ENCODE results near the gene COL9A3. TPM values are rescaled to one million over a fixed set of nuclear protein-coding genes. Genes with fewer than 3 reads are reported as not detected.

The COL9A3 gene
- total and polyA plus RNA-seq, 4 donors, result 0.13 to 6.5 (median 1.1) TPM

DNA sequence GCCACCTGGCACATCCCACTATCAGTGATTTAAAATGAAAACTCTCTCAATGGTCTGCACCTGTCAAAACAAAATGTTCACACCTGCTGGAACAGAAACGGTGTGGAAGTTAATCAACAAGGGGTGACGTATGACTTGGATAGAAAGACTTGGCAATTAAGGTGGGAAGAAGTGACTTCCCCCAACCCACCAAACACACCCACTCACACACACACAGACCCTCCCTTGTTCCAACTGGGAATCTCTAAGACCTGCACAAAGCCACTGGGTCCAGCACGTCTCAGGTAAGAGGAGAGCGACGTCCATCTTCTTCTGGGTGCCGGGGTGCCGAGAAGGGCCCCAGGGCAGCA is 69.8 kb downstream of the COL9A3 start:
- no peak overlapping the region for H3K27ac ChIP-seq (ENCODE audit: low read depth in 1 of 2, low read length in 2 of 2)
- peaks cover 0 to 8% of the 10 kb centered on the region in 2 donors for H3K36me3 ChIP-seq (ENCODE audit: control insufficient read depth in 1 of 2, insufficient read depth in 2 of 2, low read length in 1 of 2)
- WGBS, 2 donors, result 76% methylated on average over 7 of the region's 7 CpGs
- H3K4me1 ChIP-seq (ENCODE audit: control insufficient read depth in 1 of 2, insufficient read depth in 2 of 2, low read length in 2 of 2), result no peaks in the 10 kb centered on the region
- no peak for DNase-seq
- no peak overlapping the region for H3K4me3 ChIP-seq (ENCODE audit: low read length in 2 of 2)
- ATAC-seq (ENCODE audit: low FRiP score), result no peak
- H3K9me3 ChIP-seq (ENCODE audit: control insufficient read depth, low read length), result no peaks in the 10 kb centered on the region
- H3K27me3 ChIP-seq (ENCODE audit: control insufficient read depth in 1 of 2, insufficient read depth in 2 of 2, low read length in 1 of 2), result no peaks in the 10 kb centered on the region
- intact Hi-C loops (cut with DNase I), result no loop called here

DNA sequence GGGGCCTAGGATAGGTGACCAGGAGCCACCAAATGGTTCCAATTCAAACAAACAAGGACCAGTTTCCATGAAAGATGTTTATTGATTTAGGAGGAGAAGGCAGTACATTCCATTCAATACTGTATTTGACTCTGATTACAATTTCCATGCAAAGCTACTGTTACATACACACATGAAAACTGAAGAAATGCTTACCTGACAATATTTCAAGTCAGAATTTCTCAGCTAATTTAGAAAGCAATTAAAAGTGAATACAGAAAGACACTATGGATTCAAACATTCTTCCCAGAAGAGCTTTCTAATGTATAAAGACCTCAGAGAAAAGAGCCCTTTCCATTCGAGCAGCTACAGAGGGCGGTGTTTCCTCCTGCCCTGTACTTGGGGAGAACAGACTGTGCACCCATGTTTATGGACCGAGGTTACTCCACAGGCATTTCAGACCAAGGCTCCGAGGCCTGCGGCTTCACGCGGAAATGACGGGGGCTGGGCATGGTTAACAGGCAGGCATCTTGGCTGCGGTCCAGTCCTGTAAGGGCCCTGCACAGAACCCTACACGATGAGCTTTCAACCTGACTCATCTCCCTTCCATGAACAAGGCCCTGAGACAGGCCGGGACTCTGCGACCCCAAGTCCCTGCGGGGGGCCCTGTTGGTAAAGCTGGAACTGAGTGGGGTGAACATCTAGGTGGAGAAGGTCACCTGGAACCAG is 70.5 kb downstream of the COL9A3 start:
- no peaks in the 10 kb centered on the region for H3K9me3 ChIP-seq (ENCODE audit: control insufficient read depth, low read length)
- ATAC-seq (ENCODE audit: low FRiP score) (no peak), DNase-seq (no peak)
- no peak overlapping the region for H3K4me3 ChIP-seq (ENCODE audit: low read length in 2 of 2)
- intact Hi-C loops (cut with DNase I), result no loop called here
- WGBS, 2 donors, result 38 to 42% methylated on average over 13 of the region's 13 CpGs
- peaks cover 0 to 8% of the 10 kb centered on the region in 2 donors for H3K36me3 ChIP-seq (ENCODE audit: control insufficient read depth in 1 of 2, insufficient read depth in 2 of 2, low read length in 1 of 2)
- no peak overlapping the region for H3K27ac ChIP-seq (ENCODE audit: low read depth in 1 of 2, low read length in 2 of 2)
- no peaks in the 10 kb centered on the region for H3K27me3 ChIP-seq (ENCODE audit: control insufficient read depth in 1 of 2, insufficient read depth in 2 of 2, low read length in 1 of 2)
- no peaks in the 10 kb centered on the region for H3K4me1 ChIP-seq (ENCODE audit: control insufficient read depth in 1 of 2, insufficient read depth in 2 of 2, low read length in 2 of 2)

DNA sequence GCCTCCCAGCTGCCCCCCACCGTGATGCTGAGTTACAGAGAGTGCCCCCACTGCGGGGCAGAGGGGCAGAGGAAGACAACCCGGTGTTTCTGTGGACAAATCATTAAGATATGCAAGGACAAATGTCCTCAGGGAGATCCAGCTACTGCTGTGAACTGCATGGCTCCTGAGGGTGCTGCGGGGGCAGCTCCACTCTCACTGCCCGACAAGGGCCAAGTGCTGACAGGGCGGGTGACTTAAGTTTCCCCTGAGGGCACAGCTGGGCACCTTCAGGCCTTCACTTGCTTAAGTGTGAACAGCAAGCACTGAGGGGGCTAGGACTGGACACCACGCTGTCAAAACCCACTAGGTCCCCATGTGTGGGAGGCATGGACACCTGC is 71.0 kb downstream of the COL9A3 start:
- ATAC-seq (ENCODE audit: low FRiP score) (no peak), DNase-seq (no peak)
- Histone ChIP-seq H3K36me3 (ENCODE audit: control insufficient read depth in 1 of 2, insufficient read depth in 2 of 2, low read length in 1 of 2) (peaks cover 0 to 8% of the 10 kb centered on the region in 2 donors), H3K4me3 (ENCODE audit: low read length in 2 of 2) (no peak overlapping the region), H3K27me3 (ENCODE audit: control insufficient read depth in 1 of 2, insufficient read depth in 2 of 2, low read length in 1 of 2) (no peaks in the 10 kb centered on the region), H3K9me3 (ENCODE audit: control insufficient read depth, low read length) (no peaks in the 10 kb centered on the region), H3K4me1 (ENCODE audit: control insufficient read depth in 1 of 2, insufficient read depth in 2 of 2, low read length in 2 of 2) (no peaks in the 10 kb centered on the region), H3K27ac (ENCODE audit: low read depth in 1 of 2, low read length in 2 of 2) (no peak overlapping the region)
- WGBS, 2 donors, result 70 to 76% methylated on average over 7 of the region's 7 CpGs
- intact Hi-C loops (cut with DNase I), result no loop called here

DNA sequence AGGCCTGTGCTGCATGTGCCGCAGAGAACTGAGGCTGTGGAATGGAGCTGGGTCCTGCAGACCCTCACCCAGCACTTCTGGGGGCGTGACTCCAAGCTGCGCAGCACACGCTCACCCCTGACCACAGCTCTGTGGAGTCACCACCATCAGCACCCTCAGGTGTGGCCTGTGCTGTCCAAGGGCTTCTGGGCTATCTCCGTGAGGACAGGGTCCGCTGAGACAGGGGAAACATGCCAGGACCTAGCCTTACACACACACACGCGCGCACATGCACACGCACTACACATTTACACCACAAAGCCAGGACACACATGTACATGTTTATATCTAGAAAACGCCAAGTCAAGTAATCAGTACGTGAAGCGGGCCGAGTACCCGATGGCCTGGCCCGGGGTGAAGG is 71.6 kb downstream of the COL9A3 start:
- no peak overlapping the region for H3K4me3 ChIP-seq (ENCODE audit: low read length in 2 of 2)
- no peaks in the 10 kb centered on the region for H3K4me1 ChIP-seq (ENCODE audit: control insufficient read depth in 1 of 2, insufficient read depth in 2 of 2, low read length in 2 of 2)
- no peak for DNase-seq
- intact Hi-C loops (cut with DNase I), result no loop called here
- no peaks in the 10 kb centered on the region for H3K9me3 ChIP-seq (ENCODE audit: control insufficient read depth, low read length)
- no peak for ATAC-seq (ENCODE audit: low FRiP score)
- no peak overlapping the region for H3K27ac ChIP-seq (ENCODE audit: low read depth in 1 of 2, low read length in 2 of 2)
- H3K36me3 ChIP-seq (ENCODE audit: control insufficient read depth in 1 of 2, insufficient read depth in 2 of 2, low read length in 1 of 2), result peaks cover 0 to 8% of the 10 kb centered on the region in 2 donors
- WGBS, 2 donors, result 93 to 95% methylated on average over 16 of the region's 16 CpGs
- H3K27me3 ChIP-seq (ENCODE audit: control insufficient read depth in 1 of 2, insufficient read depth in 2 of 2, low read length in 1 of 2), result no peaks in the 10 kb centered on the region

DNA sequence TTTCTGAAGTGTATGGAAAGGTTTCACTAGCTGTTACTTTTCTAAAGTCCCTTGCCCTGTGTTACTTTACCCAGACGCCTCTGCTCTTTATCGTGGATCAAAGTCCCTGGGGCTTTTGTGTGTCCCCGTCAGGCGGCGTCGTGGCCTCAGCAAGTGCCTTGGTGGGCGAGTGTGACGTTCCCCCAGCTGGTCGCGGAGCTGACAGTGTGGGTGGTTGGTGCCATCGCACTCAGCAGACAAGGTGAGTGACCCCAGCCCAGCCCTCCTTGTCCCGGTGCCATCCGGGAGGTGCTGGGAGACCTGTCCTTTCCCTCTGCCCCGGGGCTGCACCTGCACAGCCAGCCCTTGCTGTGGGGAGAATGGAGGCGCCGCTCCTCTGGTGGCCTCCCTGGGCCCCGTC is 72.1 kb downstream of the COL9A3 start:
- no peaks in the 10 kb centered on the region for H3K27me3 ChIP-seq (ENCODE audit: control insufficient read depth in 1 of 2, insufficient read depth in 2 of 2, low read length in 1 of 2)
- H3K4me1 ChIP-seq (ENCODE audit: control insufficient read depth in 1 of 2, insufficient read depth in 2 of 2, low read length in 2 of 2), result no peaks in the 10 kb centered on the region
- WGBS, 2 donors, result 90% methylated on average over 17 of the region's 17 CpGs
- DNase-seq (no peak), ATAC-seq (ENCODE audit: low FRiP score) (no peak)
- H3K9me3 ChIP-seq (ENCODE audit: control insufficient read depth, low read length), result no peaks in the 10 kb centered on the region
- no peak overlapping the region for H3K4me3 ChIP-seq (ENCODE audit: low read length in 2 of 2)
- intact Hi-C loops (cut with DNase I), result no loop called here
- no peak overlapping the region for H3K27ac ChIP-seq (ENCODE audit: low read depth in 1 of 2, low read length in 2 of 2)
- H3K36me3 ChIP-seq (ENCODE audit: control insufficient read depth in 1 of 2, insufficient read depth in 2 of 2, low read length in 1 of 2), result peaks cover 0 to 13% of the 10 kb centered on the region in 2 donors

DNA sequence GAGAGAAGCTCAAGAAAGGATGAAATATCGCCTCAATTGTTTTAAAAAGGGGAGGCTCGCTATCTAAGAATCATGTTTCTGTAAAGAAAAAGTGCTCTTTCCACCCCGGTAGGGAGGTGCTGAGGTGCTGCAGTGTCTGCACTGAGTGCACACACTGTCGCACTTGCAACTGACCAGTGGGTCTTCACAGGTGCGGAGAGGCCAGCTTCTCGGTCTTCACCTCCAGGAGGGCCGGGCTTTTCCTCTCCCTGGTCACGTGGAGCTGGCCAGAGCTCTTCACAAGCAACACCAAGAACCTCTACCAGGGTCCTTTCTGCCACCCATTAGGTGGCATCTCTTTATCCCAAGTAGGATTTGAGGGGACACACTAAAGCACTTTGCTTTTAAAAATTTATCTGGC is 72.6 kb downstream of the COL9A3 start:
- H3K9me3 ChIP-seq (ENCODE audit: control insufficient read depth, low read length), result no peaks in the 10 kb centered on the region
- WGBS, 2 donors, result 85 to 88% methylated on average over 8 of the region's 8 CpGs
- peaks cover 0 to 15% of the 10 kb centered on the region in 2 donors for H3K36me3 ChIP-seq (ENCODE audit: control insufficient read depth in 1 of 2, insufficient read depth in 2 of 2, low read length in 1 of 2)
- no peak for DNase-seq
- H3K27ac ChIP-seq (ENCODE audit: low read depth in 1 of 2, low read length in 2 of 2), result no peak overlapping the region
- no peaks in the 10 kb centered on the region for H3K27me3 ChIP-seq (ENCODE audit: control insufficient read depth in 1 of 2, insufficient read depth in 2 of 2, low read length in 1 of 2)
- no peak overlapping the region for H3K4me3 ChIP-seq (ENCODE audit: low read length in 2 of 2)
- H3K4me1 ChIP-seq (ENCODE audit: control insufficient read depth in 1 of 2, insufficient read depth in 2 of 2, low read length in 2 of 2), result no peaks in the 10 kb centered on the region
- no peak for ATAC-seq (ENCODE audit: low FRiP score)
- intact Hi-C loops (cut with DNase I), result no loop called here

DNA sequence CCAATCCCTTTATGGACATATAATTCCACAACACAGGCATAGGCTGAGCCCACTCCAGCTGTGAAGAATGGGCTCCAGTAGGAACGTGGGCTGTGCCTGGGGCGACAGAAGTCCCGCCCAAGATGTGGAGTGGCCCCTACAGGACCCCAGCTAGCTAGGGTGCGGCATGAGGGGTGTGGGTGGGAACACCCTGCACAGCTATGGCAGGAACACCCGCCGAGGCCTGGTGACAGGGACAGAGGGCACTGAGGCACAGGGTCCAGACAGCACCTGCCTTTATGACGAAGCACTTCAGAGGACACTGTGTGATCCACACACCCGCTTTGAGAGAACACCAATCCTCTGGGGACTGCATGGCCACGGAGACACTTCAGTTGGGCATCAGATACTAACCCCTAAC is 73.0 kb downstream of the COL9A3 start:
- H3K27ac ChIP-seq (ENCODE audit: low read depth in 1 of 2, low read length in 2 of 2), result no peak overlapping the region
- no peak for DNase-seq
- no peak overlapping the region for H3K4me3 ChIP-seq (ENCODE audit: low read length in 2 of 2)
- H3K36me3 ChIP-seq (ENCODE audit: control insufficient read depth in 1 of 2, insufficient read depth in 2 of 2, low read length in 1 of 2), result peaks cover 0 to 15% of the 10 kb centered on the region in 2 donors
- no peaks in the 10 kb centered on the region for H3K27me3 ChIP-seq (ENCODE audit: control insufficient read depth in 1 of 2, insufficient read depth in 2 of 2, low read length in 1 of 2)
- H3K4me1 ChIP-seq (ENCODE audit: control insufficient read depth in 1 of 2, insufficient read depth in 2 of 2, low read length in 2 of 2), result no peaks in the 10 kb centered on the region
- WGBS, 2 donors, result 83 to 86% methylated on average over 9 of the region's 9 CpGs
- no peak for ATAC-seq (ENCODE audit: low FRiP score)
- intact Hi-C loops (cut with DNase I), result no loop called here
- H3K9me3 ChIP-seq (ENCODE audit: control insufficient read depth, low read length), result no peaks in the 10 kb centered on the region

DNA sequence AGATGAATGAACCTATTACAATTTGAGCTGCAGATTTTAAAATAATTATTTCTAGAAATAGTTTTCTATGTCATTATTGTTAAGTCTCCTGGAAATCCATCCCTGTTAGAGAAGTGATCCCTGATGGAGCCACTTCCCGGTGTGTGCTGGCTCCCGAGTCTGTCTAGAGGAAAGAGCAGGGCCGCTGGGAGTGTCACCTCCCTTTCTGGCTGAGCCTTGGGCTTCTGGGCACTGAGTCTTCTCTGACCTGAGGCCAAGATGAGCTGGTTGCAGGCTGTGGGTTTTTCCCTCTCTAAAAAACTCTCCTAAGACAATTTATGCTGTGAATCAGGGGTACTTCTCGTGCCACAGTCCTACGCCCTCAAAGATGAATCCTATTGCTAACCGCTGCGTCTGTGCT is 73.6 kb downstream of the COL9A3 start:
- no peaks in the 10 kb centered on the region for H3K9me3 ChIP-seq (ENCODE audit: control insufficient read depth, low read length)
- peaks cover 0 to 15% of the 10 kb centered on the region in 2 donors for H3K36me3 ChIP-seq (ENCODE audit: control insufficient read depth in 1 of 2, insufficient read depth in 2 of 2, low read length in 1 of 2)
- no peak overlapping the region for H3K4me3 ChIP-seq (ENCODE audit: low read length in 2 of 2)
- WGBS, 2 donors, result 80 to 81% methylated on average over 7 of the region's 7 CpGs
- no peak for ATAC-seq (ENCODE audit: low FRiP score)
- H3K27ac ChIP-seq (ENCODE audit: low read depth in 1 of 2, low read length in 2 of 2), result no peak overlapping the region
- no peaks in the 10 kb centered on the region for H3K4me1 ChIP-seq (ENCODE audit: control insufficient read depth in 1 of 2, insufficient read depth in 2 of 2, low read length in 2 of 2)
- no peaks in the 10 kb centered on the region for H3K27me3 ChIP-seq (ENCODE audit: control insufficient read depth in 1 of 2, insufficient read depth in 2 of 2, low read length in 1 of 2)
- no peak for DNase-seq
- intact Hi-C loops (cut with DNase I), result no loop called here

Measured in aorta (tissue), 5 donors.